HL-60 (cell line): Measurements from ENCODE around the gene DCPS.

Experiments used
- DNase-seq, 2 experiments: peaks; one replicate each; pipeline ENCODE4 v3.0.0-alpha.2; 2010 to 2020; ENCODE audit warnings: low read depth in 1 of 2, low spot score in 1 of 2
- H3K27ac ChIP-seq: fragments of 250-450 bp; sonication (Bioruptor Pico); replicated peaks from 2 replicates; pipeline ENCODE4 v1.5.1; 2020; ENCODE audit warnings: mild to moderate bottlenecking, moderate library complexity
- H3K27me3 ChIP-seq: fragments of 250-450 bp; sonication (Bioruptor Pico); 2 replicates; pipeline ENCODE4 v1.5.1; 2021; ENCODE audit warnings: mild to moderate bottlenecking, moderate library complexity; ENCODE audit not compliant: insufficient read depth, poor library complexity, severe bottlenecking
- H3K4me3 ChIP-seq: replicated peaks from 2 replicates; pipeline ENCODE4 v1.5.1; 2011; ENCODE audit warnings: mild to moderate bottlenecking, control low read depth, low read length; ENCODE audit not compliant: insufficient read depth
- GABPA ChIP-seq: IDR thresholded peaks from 2 replicates; pipeline ENCODE4 v1.6.1; 2012; ENCODE audit warnings: low read depth
- POLR2AphosphoS5 ChIP-seq: IDR thresholded peaks from 2 replicates; pipeline ENCODE4 v1.6.1; 2012; ENCODE audit warnings: low read depth
- SPI1 ChIP-seq: IDR thresholded peaks from 2 replicates; pipeline ENCODE4 v1.6.1; 2012; ENCODE audit warnings: low read depth, mild to moderate bottlenecking, borderline replicate concordance
- TF ChIP-seq, protein P1 (sequence below): IDR thresholded peaks from 2 replicates; pipeline ENCODE4 v1.6.1; 2012; ENCODE audit warnings: low read depth; ENCODE audit not compliant: insufficient replicate concordance
- TF ChIP-seq, protein P2 (sequence below): IDR thresholded peaks from one replicate; pipeline ENCODE4 v1.5.1; 2011; ENCODE audit warnings: low read length, control low read depth, inconsistent platforms; ENCODE audit not compliant: insufficient read depth

The DCPS gene

DNA sequence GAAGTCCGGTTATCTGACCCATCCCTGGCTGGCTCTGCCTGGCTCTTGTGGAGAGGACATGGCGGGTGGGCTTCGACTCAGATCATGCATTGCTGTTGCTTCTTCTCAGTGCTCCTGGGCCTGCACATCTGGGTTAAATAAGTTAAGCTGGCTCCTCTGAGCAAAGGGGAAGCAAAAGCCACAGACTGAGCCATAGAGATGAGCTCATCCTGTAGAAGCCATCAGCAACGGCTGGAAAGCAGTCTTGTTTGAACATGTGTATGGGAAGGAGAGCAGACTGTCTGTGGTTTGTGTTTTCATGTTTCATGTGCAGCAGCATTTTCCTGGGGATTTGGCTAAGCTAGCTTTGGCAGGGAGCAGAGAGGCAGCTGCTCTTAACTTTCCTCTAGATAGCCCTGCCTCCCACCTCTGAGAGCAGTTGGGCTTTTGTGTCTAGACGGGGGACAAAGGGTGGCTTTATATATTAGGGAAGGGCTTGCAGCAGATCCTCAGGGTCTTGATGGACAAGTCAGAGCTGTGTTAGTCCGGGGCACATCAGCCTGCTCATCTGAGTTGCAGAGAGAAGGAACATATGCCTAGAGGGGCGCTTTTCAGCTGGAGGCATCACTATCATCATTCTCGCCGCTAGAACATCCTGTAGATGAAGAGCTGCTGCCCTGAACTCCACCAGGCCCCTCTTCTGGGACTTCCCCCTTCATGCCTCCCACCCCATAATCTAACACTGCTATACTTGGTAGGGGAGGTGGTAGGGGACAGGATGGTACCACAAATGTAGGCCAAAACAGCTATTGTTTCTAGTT is 14.9 kb downstream of the DCPS start:
- no peaks in the 10 kb centered on the region for H3K27me3 ChIP-seq
- peak; percentile 52 to 93 for DNase-seq
- H3K4me3 ChIP-seq, result 0 out of 2 replicates have a peak overlapping the region, but pooled peaks have one; percentile 6
- no peak; the same call in 1 of the 2 replicates for TF ChIP-seq SPI1
- TF ChIP-seq POLR2AphosphoS5, result peak; percentile 86
- peak overlapping the region; percentile 83 for H3K27ac ChIP-seq

DNA sequence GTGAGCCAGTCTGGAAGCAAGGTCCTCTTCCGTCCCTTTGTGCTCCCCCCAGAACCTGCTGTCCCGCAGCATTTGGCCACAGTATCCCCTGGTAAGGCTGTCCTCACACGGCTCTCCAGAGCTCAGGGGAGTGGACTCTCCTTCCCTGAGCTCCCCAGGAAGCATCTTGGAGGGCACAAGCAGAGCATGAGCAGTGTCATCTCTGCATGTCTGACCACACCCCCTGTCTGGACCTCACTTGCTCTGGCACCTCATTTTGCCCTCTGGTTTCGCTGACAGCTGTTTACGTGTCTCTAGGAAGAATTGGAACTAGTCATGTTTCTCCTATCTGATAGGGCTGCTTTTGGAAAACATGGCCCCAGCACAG is 15.5 kb downstream of the DCPS start:
- H3K4me3 ChIP-seq, result no peak overlapping the region
- H3K27ac ChIP-seq, result peak overlapping the region; percentile 83
- TF ChIP-seq POLR2AphosphoS5, result no peak
- no peak for TF ChIP-seq SPI1
- TF ChIP-seq, protein P1, sequence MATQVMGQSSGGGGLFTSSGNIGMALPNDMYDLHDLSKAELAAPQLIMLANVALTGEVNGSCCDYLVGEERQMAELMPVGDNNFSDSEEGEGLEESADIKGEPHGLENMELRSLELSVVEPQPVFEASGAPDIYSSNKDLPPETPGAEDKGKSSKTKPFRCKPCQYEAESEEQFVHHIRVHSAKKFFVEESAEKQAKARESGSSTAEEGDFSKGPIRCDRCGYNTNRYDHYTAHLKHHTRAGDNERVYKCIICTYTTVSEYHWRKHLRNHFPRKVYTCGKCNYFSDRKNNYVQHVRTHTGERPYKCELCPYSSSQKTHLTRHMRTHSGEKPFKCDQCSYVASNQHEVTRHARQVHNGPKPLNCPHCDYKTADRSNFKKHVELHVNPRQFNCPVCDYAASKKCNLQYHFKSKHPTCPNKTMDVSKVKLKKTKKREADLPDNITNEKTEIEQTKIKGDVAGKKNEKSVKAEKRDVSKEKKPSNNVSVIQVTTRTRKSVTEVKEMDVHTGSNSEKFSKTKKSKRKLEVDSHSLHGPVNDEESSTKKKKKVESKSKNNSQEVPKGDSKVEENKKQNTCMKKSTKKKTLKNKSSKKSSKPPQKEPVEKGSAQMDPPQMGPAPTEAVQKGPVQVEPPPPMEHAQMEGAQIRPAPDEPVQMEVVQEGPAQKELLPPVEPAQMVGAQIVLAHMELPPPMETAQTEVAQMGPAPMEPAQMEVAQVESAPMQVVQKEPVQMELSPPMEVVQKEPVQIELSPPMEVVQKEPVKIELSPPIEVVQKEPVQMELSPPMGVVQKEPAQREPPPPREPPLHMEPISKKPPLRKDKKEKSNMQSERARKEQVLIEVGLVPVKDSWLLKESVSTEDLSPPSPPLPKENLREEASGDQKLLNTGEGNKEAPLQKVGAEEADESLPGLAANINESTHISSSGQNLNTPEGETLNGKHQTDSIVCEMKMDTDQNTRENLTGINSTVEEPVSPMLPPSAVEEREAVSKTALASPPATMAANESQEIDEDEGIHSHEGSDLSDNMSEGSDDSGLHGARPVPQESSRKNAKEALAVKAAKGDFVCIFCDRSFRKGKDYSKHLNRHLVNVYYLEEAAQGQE, result no peak
- TF ChIP-seq, protein P2, sequence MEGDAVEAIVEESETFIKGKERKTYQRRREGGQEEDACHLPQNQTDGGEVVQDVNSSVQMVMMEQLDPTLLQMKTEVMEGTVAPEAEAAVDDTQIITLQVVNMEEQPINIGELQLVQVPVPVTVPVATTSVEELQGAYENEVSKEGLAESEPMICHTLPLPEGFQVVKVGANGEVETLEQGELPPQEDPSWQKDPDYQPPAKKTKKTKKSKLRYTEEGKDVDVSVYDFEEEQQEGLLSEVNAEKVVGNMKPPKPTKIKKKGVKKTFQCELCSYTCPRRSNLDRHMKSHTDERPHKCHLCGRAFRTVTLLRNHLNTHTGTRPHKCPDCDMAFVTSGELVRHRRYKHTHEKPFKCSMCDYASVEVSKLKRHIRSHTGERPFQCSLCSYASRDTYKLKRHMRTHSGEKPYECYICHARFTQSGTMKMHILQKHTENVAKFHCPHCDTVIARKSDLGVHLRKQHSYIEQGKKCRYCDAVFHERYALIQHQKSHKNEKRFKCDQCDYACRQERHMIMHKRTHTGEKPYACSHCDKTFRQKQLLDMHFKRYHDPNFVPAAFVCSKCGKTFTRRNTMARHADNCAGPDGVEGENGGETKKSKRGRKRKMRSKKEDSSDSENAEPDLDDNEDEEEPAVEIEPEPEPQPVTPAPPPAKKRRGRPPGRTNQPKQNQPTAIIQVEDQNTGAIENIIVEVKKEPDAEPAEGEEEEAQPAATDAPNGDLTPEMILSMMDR, result no peak
- no peak for TF ChIP-seq GABPA
- DNase-seq, result no peak
- H3K27me3 ChIP-seq, result no peaks in the 10 kb centered on the region

DNA sequence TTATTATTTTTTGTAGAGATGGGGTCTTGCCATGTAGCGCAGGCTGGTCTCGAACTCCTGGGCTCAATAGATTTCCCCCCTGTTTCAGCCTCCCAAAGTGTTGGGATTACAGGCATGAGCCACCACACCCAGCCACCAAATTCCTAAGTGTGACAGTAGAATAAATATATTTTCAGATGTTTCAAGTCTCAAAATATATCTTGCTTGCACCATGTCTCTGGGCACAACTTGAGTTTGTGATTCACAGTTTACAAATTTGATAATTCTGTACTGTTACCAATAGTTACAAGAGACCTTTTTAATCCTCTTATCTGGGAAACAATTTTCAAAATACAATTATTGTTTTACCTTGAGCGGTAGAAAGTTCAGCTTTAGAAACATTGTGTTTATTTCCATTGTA is 19.1 kb downstream of the DCPS start:
- Histone ChIP-seq H3K27me3 (no peaks in the 10 kb centered on the region), H3K27ac (no peak overlapping the region), H3K4me3 (no peak overlapping the region)
- TF ChIP-seq SPI1 (no peak), GABPA (no peak), POLR2AphosphoS5 (no peak)
- TF ChIP-seq, protein P2, result no peak
- TF ChIP-seq, protein P1, result no peak
- DNase-seq, result no peak

DNA sequence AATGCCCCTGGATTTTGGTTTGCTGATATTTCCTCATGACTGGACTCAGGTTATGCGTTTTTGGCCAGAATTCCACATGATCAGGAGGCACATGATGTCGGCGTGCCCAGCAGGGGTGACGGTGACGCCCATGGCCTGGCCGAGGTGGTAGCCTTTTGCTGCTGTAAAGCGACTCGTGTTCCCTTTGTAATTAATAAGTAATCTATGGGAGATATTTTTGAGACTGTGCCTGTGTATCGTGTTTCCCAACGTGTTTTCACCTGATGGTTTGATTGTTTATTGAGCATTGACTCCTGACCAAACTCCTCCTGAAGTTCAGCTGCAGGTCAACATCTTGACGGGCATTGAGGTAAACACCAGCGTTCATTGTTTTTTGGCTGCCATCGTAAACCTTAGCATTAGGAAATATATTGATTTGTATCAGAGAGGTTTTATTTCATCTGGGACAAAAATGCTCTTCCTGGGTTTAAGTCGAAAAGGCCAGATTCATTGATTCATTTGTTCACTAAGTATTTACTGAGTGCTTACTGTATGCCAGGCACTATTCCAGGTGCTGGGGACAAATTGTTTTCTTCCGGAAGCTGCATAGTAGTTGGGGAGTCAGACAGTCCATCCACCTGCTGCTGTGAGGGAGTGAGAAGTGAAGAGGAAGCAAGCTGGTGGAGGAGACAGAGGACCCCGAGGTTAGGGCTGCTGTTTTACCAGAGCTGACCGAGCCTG is 23.6 kb downstream of the DCPS start:
- Histone ChIP-seq H3K4me3 (no peak overlapping the region), H3K27ac (peak overlapping the region; percentile 23), H3K27me3 (no peaks in the 10 kb centered on the region)
- no peak for DNase-seq
- TF ChIP-seq POLR2AphosphoS5, result no peak
- TF ChIP-seq, protein P1, result no peak
